CD4-positive, alpha-beta T cell treated with Interleukin-4 for 4 hours (primary cell): ENCODE measurements around the gene IL12B.
"Not testable (repeated sequence)": the region's sequence is repeated elsewhere in the genome, so short reads cannot be mapped to it uniquely, and the experiment has no call there.

ENCODE experiments used
- DNase-seq: peaks from one replicate; pipeline ENCODE4 v3.0.0-alpha.2; 2020

IL12B gene

DNA sequence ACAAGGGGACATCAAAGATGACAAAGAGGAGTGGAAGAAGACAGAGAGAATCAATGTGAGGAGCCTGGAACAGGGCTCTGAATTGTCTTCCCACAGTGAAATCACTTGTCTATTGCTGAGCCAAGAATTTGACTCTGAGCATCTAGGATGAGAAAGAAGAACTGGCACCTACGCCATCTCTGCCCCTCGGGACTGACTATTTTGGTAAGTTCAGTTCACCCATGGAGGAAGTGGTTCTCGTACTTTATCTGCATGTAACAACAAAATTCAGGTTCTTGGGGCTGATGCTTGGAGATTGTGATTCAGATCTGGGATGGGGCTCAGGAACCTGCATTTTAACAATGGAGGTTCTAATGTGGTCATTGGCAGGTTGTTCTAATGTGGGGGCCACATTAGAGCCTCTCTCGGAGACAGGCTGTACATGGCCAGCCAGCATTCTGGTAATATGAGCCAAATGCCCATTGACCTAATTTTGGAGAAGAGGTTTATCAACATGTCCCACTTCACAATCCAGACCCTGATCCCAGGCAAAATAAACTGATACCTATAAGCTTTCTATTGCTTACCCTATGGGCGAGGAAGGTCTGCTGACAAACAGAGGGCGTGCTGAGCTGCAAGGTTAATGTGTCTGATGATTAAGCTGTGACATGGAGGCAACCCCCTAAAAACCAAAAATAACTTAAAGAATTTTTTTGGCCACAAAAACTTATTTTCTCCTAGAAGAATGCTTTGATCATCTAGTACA, 2.7 kb upstream of the IL12B start:
- no peak for DNase-seq

DNA sequence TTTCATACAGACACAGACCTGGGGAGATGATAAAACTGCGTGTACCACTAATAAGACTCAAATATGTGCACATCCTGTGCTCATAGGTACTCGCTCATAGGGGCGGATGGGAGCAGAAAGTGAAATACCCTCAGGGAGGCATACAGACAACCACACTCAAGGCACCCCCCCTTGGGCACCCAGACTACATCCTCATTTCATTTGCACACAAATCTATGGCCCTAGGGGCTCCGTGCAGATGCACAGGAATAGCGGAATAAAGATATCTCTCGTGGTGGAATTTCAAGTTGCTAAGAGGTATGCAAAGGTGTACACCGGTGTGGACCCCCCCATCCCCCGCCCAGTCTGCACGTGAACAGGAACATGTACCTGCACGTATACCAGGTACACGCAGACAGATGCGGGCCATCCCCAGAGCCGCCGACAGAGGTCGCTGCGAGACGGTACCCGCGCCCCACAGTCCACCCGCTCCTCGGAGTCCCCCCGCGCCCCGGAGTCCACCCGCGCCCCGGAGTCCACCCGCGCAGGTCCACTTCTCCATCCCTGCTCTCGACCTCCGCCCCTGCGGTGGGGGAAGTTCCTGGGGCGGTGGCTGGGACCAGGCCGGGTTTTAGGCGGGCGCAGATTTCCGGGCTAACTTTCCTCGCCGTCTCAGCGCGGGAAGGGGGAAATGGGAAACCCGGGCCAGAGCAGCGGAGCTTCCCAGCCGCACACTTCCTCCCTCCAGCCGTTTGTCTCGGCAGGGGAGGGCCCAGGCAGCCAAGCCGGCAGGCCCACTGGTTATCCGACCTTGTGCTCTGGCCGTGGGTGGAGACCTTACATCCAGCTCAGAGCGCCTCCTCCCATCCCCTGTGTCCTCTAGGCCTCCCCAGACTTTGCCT, 1.0 kb upstream of the IL12B start:
- DNase-seq: peak; percentile 72

DNA sequence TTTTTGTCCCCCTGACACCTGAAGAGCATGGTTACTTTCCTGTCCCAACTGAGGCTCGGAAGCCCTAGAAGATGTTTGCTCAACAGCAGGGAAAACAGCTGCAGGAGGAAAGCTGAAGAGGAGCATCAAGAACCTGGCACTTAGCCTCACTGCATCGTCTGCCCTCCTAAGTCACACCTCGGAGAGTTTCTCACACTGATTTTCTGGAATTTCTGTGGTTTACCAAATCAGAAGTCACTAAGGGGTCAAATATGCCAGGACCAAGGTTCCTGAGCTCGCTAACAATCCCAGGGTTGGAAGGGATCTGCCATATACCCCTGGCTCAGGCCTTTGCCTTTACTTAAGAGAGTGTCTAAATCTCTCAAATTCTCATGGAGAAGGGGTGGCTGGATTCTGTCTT, 5.3 kb downstream of the IL12B start:
- no peak for DNase-seq

DNA sequence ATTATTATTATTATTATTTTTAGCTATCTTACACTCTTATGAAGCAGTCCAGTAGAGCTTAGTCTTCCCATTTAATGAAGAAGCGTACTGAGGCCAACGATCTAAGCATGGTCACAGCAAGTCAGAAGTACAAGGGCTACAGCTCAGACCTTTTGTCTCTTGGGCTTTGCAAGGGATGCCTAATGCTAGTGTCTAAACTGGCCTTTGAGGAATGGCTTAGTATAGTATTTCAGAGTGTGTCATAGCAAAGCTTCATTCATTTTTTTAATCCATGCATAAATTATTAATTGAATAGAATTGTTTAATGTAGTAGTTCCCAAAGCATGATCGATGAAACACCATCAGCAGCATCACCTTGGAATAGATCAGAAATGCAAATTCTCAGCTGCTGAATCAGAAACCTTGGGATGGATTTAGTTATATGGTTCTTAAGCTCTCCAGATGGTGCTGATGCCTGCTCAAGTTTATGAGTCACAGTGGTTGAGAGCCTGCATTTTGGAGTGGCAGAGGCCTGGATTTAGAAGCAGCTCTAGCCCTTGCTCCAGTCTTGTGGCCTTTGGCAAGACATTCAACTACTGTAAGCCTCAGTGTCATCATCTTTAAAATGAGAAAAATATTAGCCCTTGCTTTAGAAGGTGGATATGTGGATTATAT, 6.1 kb downstream of the IL12B start:
- DNase-seq: no peak

DNA sequence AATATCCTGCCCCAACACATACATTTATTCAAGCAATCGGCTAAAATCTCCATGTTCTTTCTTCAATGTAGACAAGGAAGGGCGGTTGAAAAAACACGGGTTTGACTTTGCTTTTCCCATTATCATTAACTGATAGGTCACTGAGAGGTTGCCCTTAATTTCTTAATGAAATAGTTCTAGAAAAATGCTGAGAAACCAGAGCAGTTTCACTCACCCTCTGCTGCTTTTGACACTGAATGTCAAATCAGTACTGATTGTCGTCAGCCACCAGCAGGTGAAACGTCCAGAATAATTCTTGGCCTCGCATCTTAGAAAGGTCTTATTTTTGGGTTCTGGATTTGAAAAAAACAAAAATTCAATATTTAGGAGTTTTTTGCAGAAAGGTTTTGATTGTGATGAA, 8.1 kb downstream of the IL12B start:
- DNase-seq: no peak

DNA sequence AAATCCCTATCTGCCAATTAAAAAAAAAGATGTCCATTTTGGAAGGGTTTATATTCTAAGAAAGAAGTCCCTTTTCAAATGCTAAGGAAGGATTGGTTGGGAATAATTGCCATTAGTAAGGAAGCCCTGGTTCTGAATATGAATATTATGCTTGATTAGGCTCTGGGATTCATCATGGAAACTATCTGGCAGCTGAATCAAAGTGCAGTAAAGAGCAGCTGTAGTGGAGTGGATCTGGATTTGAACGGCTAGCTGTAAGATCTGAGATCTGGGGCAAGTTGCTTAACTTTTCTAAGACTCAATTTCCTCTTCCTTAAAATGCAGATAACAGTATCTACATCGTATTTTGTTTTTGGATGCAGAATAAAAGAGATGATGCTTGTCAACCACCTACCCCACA, 10.5 kb downstream of the IL12B start:
- DNase-seq: no peak

DNA sequence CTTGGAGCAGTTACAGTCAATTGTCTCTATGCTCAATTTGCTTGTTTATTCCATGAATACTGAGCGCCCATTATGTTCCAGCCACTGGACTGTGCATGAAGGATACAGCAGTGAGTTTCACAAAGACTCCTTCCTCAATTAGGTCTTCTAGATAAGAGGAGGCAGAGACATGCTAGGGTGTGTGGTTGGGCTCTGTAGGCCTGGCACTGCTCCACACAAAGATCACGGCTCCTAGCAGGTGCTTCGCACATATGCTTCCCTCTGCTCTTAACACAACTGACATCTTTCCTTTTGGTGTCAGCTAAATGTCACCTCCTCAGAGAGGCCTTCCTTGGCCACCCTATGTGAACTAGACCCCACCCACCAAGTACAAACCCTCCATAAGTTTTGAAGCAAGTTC, 10.9 kb downstream of the IL12B start:
- DNase-seq: no peak

DNA sequence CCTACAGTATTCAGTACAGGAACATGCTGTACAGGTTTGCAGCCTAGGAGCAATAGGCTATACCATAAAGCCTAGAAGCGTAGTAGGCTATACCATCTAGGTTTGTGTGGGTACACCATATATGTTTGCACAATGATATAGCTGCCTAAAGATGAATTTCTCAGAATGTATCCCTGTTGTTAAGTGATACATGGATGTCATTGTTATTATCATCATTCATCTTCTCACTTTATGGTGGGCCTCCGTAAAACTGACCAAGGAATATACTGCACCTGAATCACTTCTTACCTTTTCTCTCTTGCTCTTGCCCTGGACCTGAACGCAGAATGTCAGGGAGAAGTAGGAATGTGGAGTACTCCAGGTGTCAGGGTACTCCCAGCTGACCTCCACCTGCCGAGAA, 11.8 kb downstream of the IL12B start:
- DNase-seq: no peak

DNA sequence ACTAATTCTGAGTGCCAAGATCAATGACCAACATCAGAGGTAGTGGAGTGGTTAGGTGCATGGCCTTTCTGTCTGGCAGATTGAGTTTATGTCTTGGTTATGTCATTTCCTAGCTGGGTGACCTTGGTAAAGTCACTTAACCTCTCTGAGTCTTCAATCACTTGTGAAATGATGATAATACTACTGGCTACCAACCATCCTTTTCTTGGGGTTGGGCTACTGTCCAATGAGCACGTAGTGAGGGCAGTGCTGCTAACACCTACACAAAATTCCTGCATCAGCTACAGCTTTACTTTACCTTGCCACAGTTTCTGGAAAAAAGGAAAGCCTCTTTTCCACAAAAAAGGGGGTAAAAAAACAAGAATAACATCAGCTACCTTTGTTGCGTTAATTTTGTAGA, 12.4 kb downstream of the IL12B start:
- no peak for DNase-seq

DNA sequence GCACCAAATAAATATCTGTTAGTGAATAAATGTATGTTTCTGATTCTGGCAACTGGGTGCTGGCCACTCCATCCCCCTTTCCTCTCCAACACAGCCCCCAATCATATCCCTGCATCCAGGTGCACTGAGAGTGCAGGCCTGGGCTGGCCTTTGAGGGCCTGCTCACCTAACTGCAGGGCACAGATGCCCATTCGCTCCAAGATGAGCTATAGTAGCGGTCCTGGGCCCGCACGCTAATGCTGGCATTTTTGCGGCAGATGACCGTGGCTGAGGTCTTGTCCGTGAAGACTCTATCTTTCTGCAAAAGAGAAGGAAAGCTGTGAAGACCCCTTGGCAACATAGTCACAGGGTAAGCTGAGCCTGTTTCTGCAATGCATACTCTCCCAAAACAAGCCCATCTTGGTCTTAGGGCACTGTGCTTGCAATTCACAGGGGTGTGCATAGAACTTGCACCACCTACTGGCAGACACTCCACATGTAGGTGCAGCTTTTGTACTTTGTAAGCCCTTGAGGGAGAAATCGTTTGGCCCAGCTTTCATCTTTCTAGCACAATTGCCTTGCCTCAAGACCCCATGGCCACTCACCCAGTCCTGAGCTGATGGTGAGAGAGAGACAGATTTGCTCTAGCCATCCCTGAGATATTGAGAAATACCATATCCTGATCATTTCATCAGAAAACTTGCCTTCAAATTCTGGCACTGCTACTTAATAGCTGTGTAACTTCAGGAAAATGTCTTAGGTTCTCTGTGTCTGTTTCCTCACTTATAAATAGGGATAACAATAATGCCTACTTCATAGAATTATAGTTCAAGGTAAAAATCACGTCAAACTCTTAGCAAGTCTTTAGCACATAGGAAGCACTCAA, 13.5 kb downstream of the IL12B start:
- DNase-seq: peak; percentile 41

DNA sequence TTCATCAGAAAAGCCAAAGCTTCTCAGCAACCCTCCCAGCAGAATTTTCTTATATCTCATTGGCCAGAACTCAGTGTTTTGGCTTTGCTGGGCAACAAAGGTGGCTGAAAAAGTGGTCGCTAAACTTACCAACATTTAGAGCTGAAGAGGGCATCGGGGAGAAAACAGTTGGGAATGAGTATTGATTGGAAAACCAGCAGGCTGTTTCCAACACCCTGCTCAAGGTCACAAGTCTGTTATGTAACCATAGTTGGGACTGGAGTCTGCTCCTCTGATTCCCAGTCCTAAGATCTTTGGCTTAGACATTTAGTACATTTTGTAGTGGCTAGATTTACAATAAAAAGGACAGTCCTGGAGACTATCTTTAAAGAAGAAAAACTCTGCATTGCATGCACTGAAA, 17.1 kb downstream of the IL12B start:
- no peak for DNase-seq

DNA sequence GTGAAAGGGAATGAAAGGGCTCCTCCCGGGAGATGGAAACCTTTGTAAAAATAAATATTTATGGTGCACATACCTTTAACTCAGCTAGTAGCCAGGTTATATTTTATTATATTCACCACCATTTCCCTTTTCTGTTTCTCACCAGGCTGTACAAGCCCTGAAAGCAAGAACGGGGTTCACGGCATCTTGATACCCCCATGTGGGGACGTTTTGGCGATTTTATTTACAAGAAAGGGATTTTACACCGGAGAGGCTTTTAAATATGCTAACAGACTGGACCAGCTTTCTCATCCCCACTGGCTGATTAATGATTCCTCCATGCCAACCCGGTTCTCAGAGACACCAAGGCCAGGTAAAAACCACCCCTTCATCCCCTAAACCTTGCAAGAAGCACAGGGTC, 19.2 kb downstream of the IL12B start:
- DNase-seq: no peak

DNA sequence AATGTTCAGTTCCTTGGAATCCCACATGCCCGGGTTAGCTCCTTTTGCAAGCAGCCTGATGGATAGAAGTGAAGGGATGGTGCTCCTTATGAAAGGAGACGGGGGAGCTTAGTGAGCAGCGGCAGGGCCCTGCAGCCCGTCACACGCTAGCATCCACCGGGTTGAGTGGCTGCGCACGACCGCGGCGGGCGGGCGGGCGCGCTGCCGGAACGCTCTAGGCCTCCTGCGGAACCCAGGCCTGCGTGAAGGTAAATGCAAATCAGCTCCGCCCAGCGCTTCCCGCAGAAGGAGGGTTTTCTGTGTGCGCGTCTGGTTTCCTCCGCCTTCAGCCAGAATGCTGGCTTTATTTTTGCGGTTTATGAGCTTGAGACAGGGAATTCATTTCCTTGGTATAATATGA, 19.8 kb downstream of the IL12B start:
- DNase-seq: peak; percentile 8

DNA sequence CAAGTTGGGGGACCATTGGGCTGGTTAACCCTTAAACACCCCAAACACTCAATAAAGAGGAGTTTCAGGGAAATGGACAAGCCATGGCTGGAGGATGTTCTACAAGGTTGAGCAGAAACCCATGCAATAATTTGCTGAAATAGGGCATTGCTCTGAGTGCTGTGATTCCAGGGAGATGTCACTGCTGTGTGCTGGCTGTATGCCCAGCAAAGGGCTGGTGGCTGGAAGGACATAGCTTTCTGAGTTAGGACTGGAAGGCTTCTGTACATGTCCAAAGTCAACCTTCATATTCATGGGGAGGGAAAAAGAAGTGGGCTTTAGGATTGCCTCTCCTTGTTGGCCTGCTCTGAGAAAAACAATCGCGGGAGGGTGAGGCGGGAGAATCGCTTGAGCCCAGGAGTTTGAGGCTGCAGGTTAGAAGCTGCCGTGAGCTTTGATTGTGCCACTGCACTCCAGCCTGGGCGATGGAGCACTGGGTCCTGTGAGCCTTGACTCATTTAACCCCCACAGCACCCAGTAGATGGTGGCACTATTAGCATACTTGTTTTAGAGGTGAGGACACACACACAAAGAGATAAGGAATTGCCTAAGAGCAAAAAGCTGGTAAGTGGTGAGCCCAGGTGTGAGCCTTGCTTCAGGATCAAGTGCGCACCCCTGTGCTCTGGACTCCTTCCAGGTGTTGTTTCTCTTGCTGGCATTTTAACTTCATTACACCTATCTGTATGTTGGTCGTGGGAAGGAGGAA, 20.4 kb downstream of the IL12B start:
- no peak for DNase-seq

DNA sequence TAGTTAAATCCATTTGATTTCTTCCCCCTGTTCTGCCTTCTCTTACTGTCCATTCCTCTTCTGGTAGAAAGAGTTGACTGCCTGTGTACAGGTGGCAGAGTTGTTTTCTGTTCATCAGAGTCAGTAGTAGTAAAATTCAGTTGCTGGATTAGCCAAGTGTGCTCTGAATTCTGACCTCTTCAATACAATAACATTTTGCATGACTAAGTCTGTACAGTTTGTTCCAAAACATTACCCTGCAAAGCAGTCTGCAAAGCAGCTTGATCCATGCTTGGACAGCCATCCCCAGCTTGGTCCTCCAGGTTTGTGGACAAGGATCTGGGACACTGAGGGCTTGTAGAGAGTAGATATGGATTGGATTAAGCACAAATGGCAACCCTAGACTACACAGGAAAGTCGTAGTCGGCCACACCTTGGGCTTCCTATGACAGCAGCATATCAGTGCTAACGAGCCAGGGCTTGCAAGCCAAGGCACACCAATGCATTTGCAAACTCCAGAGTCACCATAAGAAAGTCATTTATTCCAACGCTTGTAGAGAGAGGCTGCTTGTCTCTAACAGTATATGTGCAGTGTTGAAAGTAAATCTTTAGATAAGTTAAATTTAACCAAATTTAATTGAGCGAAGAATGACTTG, 25.2 kb downstream of the IL12B start:
- no peak for DNase-seq

DNA sequence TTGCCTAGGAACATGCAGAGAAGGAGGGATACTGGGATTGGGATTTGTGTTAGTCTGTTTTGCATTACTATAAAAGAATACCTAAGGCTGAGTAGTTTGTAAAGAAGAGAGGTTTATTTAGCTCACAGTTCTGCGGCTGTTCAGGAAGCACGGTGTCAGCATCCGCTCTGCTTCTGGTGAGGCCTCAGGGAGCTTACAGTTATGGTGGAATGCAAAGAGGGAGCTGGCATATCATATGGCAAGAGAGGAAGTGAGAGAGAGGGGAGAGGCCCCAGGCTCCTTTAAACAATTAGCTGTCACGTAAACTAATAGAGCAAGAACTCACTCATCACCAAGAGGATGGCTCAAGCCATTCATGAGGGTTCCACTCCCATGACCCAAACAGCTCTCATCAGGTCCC, 27.0 kb downstream of the IL12B start:
- no peak for DNase-seq

DNA sequence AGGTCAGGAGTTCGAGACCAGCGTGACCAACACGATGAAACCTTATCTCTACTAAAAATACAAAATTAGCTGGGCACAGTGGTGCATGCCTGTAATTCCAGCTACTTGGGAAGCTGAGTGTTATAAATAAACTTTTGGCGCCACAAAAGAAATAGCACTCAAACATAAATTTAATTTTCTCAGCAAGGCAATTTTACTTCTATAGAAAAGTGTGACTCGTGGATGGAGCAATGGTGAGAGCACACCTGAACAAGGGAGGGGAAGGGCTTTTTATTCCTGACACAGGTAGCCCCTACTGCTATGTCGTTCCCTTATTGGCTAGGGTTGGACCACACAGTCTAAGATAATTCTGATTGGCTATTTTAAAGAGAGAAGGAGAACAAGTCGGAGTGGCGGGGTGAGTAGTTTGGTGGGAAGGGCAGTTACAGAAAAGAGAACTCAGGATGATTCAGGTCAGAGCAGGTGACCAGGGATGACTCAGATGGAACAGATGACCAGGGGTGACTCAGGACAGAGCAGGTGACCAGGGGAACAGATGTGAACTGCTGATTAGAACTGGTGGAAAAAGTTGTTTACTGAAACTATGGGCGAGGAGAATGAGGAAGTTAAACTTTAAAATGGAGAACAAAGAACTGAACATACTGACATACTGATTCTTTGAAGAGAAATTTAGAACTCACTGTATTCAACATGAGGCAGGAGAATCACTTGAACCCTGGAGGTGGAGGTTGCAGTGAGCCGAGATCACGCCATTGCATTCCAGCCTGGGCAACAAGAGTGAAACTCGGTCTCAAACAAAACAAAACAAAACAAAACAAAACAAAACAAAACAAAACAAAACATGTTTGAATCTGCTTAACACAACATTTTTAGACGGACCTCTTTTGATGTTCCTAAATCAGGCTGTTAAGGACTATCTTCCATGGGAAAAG, 28.1 kb downstream of the IL12B start:
- not testable (repeated sequence) for DNase-seq

DNA sequence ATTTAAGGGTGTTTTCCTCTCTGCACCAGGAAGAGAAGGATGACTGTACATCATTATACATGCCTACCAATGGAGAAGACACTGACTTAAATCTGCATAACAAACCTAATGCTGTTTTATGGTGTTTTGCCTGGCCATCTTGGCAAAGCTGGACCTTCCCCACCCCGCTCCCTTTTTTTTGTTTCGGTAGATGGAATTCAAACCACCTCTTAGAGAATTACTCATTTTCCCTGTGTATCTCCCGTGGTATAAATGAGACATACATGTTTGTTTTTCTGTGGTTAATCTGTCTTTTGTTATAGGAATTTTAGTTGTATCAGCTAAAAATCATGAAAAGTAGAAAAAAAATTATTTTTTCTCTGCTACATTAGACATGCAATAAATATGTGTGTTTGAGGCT, 28.8 kb downstream of the IL12B start:
- DNase-seq: no peak

DNA sequence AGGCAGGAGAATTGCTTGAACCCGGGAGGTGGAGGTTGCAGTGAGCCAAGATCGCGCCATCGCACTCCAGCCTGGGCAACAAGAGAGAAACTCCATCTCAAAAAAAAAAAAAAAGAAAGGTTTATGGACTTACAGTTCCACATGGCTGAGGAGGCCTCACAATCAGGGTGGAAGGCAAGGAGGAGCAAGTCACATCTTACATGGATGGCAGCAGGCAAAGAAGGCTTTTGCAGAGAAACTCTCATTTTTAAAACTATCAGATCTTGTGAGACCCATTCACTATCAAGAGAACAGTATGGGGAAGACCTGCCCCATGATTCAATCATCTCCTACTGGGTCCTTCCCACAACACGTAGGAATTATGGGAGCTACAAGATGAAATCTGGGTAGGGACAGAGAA, 33.0 kb downstream of the IL12B start:
- not testable (repeated sequence) for DNase-seq

DNA sequence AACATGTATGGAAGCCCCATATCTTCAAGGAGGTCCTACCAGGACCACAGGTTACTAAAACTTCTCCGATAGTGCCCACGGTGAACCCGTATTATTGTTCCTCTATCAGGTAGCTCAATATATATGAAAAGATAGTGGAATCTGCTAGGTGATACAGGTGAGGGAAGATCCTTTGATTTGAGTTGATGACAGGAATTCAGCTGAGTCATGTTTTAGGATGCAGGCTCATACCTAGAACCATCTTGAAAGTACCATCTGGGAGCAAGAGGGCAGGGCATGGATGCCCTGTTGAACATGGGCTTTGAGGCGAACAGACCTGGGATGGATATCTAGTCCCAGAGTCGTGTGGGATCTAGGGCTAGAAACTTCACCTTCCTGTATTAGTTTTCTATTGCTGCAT, 35.4 kb downstream of the IL12B start:
- no peak for DNase-seq
